Measurements from ENCODE around the gene WHAMM. TPM values are rescaled to one million over a fixed set of nuclear protein-coding genes. Genes with fewer than 3 reads are reported as not detected.

Gene WHAMM
- total RNA-seq, 1 experiment from 2014 or later, result 6.9 TPM

- DNase-seq, result peak; percentile 35 to 44
- no TSS peak for BruUV-seq (replicated peaks)
- no peak overlapping the region for H3K27ac ChIP-seq
- ChIA-PET CTCF (no interaction called here), POLR2A (ENCODE audit: unreplicated experiment) (interaction anchor here (0.6 kb wide), 1 partner anchor 1831 kb away, joined by 3 read pairs; no protein-coding TSS in a partner anchor)
- no peaks in the 10 kb centered on the region for H3K27me3 ChIP-seq (ENCODE audit: insufficient read depth, low read depth)
- no peaks in the 10 kb centered on the region for H3K79me2 ChIP-seq (ENCODE audit: low read depth)
- H3K4me1 ChIP-seq (replicated peaks; ENCODE audit: insufficient read depth), result peaks cover 6% of the 10 kb centered on the region; the same call in 1 of the 2 replicates
- H3K9me3 ChIP-seq (ENCODE audit: insufficient read depth, low read depth), result no peaks in the 10 kb centered on the region
- H3F3A ChIP-seq (ENCODE audit: insufficient read depth, low read depth), result no peaks in the 10 kb centered on the region
- intact Hi-C loops (cut with micrococcal nuclease; ENCODE audit: unreplicated experiment), result no loop called here
- H3K9me2 ChIP-seq (ENCODE audit: insufficient read depth), result no peaks in the 10 kb centered on the region
- no peak overlapping the region for H3K4me3 ChIP-seq
- no peak overlapping the region for H2AFZ ChIP-seq
- H4K20me1 ChIP-seq (ENCODE audit: insufficient read depth), result no peaks in the 10 kb centered on the region
- H3K4me2 ChIP-seq, result no peak overlapping the region
- TF ChIP-seq EZH2 (IDR thresholded peaks at IDR 0.05; ENCODE audit: low read depth) (no peak), CTCF (conservative IDR thresholded peaks at IDR 0.05) (no peak)
- no peaks in the 10 kb centered on the region for H3K36me3 ChIP-seq (ENCODE audit: low read depth)
These were observed 40.9 kb upstream of the WHAMM start for GRCh38 chr15:82768414-82769054.

- peaks cover 6% of the 10 kb centered on the region; the same call in 1 of the 2 replicates for H3K4me1 ChIP-seq (replicated peaks; ENCODE audit: insufficient read depth)
- no peaks in the 10 kb centered on the region for H3K79me2 ChIP-seq (ENCODE audit: low read depth)
- no peak for DNase-seq
- no peaks in the 10 kb centered on the region for H3K27me3 ChIP-seq (ENCODE audit: insufficient read depth, low read depth)
- H3K4me2 ChIP-seq, result no peak overlapping the region
- BruUV-seq (replicated peaks), result no TSS peak
- H3K27ac ChIP-seq, result no peak overlapping the region
- intact Hi-C loops (cut with micrococcal nuclease; ENCODE audit: unreplicated experiment), result no loop called here
- no peaks in the 10 kb centered on the region for H4K20me1 ChIP-seq (ENCODE audit: insufficient read depth)
- no peak overlapping the region for H3K4me3 ChIP-seq
- no peak for TF ChIP-seq CTCF (conservative IDR thresholded peaks at IDR 0.05)
- no peak for TF ChIP-seq EZH2 (IDR thresholded peaks at IDR 0.05; ENCODE audit: low read depth)
- no peak overlapping the region for H2AFZ ChIP-seq
- no peaks in the 10 kb centered on the region for H3K9me2 ChIP-seq (ENCODE audit: insufficient read depth)
- H3K36me3 ChIP-seq (ENCODE audit: low read depth), result no peaks in the 10 kb centered on the region
- ChIA-PET POLR2A (ENCODE audit: unreplicated experiment) (interaction anchor here (0.5 to 0.6 kb wide), 2 partner anchors 22 to 221 kb away, joined by 5 to 7 read pairs; no protein-coding TSS in a partner anchor), CTCF (no interaction called here)
- no peaks in the 10 kb centered on the region for H3K9me3 ChIP-seq (ENCODE audit: insufficient read depth, low read depth)
- no peaks in the 10 kb centered on the region for H3F3A ChIP-seq (ENCODE audit: insufficient read depth, low read depth)
These were observed 37.4 kb upstream of the WHAMM start for GRCh38 chr15:82771789-82772607.

- H3F3A ChIP-seq (ENCODE audit: insufficient read depth, low read depth), result no peaks in the 10 kb centered on the region
- no peak for DNase-seq
- H3K9me3 ChIP-seq (ENCODE audit: insufficient read depth, low read depth), result no peaks in the 10 kb centered on the region
- intact Hi-C loops (cut with micrococcal nuclease; ENCODE audit: unreplicated experiment), result no loop called here
- CTCF ChIA-PET, result no interaction called here
- no peaks in the 10 kb centered on the region for H3K36me3 ChIP-seq (ENCODE audit: low read depth)
- no peaks in the 10 kb centered on the region for H3K4me1 ChIP-seq (replicated peaks; ENCODE audit: insufficient read depth)
- H3K27me3 ChIP-seq (ENCODE audit: insufficient read depth, low read depth), result no peaks in the 10 kb centered on the region
- no peak overlapping the region for H3K4me3 ChIP-seq
- no peaks in the 10 kb centered on the region for H4K20me1 ChIP-seq (ENCODE audit: insufficient read depth)
- TF ChIP-seq CTCF (conservative IDR thresholded peaks at IDR 0.05) (no peak), EZH2 (IDR thresholded peaks at IDR 0.05; ENCODE audit: low read depth) (no peak)
- H3K79me2 ChIP-seq (ENCODE audit: low read depth), result no peaks in the 10 kb centered on the region
- H2AFZ ChIP-seq, result no peak overlapping the region
- no TSS peak for BruUV-seq (replicated peaks)
- POLR2A ChIA-PET (ENCODE audit: unreplicated experiment), result no interaction called here
- H3K9me2 ChIP-seq (ENCODE audit: insufficient read depth), result no peaks in the 10 kb centered on the region
- H3K27ac ChIP-seq, result no peak overlapping the region
- H3K4me2 ChIP-seq, result no peak overlapping the region
These were observed 34.9 kb upstream of the WHAMM start for GRCh38 chr15:82774496-82774895.

Measured in PC-9 (cell line).